Measurements from ENCODE around the gene C19orf85. TPM values are rescaled to one million over a fixed set of nuclear protein-coding genes. Genes with fewer than 3 reads are reported as not detected.

The C19orf85 gene
- total and polyA plus RNA-seq, 2 experiments from 2014 or later = 1.7 to 3.4 TPM

- TF ChIP-seq REST (IDR thresholded peaks at IDR 0.05; ENCODE audit: unreplicated experiment) = no peak
- TF ChIP-seq EZH2 (IDR thresholded peaks at IDR 0.05; ENCODE audit: low read depth, unreplicated experiment) = no peak
- TF ChIP-seq CREB1 (CRISPR knock-in tag; IDR thresholded peaks at IDR 0.05; ENCODE audit: low read depth) = no peak
- TF ChIP-seq, protein P1, sequence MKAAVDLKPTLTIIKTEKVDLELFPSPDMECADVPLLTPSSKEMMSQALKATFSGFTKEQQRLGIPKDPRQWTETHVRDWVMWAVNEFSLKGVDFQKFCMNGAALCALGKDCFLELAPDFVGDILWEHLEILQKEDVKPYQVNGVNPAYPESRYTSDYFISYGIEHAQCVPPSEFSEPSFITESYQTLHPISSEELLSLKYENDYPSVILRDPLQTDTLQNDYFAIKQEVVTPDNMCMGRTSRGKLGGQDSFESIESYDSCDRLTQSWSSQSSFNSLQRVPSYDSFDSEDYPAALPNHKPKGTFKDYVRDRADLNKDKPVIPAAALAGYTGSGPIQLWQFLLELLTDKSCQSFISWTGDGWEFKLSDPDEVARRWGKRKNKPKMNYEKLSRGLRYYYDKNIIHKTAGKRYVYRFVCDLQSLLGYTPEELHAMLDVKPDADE (IDR thresholded peaks at IDR 0.05) = no peak
- no peak for TF ChIP-seq JUNB (IDR thresholded peaks at IDR 0.05; ENCODE audit: unreplicated experiment)
- TF ChIP-seq, protein P2, sequence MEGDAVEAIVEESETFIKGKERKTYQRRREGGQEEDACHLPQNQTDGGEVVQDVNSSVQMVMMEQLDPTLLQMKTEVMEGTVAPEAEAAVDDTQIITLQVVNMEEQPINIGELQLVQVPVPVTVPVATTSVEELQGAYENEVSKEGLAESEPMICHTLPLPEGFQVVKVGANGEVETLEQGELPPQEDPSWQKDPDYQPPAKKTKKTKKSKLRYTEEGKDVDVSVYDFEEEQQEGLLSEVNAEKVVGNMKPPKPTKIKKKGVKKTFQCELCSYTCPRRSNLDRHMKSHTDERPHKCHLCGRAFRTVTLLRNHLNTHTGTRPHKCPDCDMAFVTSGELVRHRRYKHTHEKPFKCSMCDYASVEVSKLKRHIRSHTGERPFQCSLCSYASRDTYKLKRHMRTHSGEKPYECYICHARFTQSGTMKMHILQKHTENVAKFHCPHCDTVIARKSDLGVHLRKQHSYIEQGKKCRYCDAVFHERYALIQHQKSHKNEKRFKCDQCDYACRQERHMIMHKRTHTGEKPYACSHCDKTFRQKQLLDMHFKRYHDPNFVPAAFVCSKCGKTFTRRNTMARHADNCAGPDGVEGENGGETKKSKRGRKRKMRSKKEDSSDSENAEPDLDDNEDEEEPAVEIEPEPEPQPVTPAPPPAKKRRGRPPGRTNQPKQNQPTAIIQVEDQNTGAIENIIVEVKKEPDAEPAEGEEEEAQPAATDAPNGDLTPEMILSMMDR (conservative IDR thresholded peaks at IDR 0.05; ENCODE audit: low read depth in 2 of 2) = no peak
- no peak for TF ChIP-seq ZNF114 (CRISPR knock-in tag; IDR thresholded peaks at IDR 0.05)
- no peak for TF ChIP-seq STAT1 (IDR thresholded peaks at IDR 0.05; ENCODE audit: unreplicated experiment)
Observed at GRCh38 chr19:55482967-55483705, 18.6 kb upstream of the C19orf85 start (continued).

DNA sequence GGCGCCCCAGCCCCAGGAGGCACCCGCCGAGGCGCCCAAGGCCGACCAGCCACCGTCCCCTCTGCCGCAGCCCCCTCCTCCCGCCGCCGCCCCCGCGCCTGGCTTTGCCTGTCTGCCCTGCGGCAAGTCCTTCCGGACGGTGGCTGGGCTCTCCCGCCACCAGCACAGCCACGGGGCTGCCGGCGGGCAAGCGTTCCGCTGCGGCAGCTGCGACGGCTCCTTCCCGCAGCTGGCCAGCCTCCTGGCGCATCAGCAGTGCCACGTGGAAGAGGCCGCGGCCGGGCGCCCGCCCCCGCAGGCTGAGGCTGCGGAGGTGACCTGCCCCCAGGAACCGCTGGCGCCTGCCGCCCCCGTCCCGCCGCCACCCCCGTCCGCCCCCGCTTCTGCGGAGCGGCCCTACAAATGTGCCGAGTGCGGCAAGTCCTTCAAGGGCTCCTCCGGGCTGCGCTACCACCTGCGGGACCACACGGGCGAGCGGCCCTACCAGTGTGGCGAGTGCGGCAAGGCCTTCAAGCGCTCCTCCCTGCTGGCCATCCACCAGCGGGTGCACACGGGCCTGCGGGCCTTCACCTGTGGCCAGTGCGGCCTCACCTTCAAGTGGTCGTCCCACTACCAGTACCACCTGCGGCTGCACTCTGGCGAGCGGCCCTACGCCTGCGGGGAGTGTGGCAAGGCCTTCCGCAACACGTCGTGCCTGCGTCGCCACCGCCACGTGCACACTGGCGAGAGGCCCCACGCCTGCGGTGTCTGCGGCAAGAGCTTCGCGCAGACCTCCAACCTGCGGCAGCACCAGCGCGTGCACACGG is 17.8 kb upstream of the C19orf85 start:
- H3K4me1 Mint-ChIP-seq = peaks cover 39% of the 10 kb centered on the region
- Histone ChIP-seq H3F3A (replicated peaks; ENCODE audit: low read depth) (peaks cover 18% of the 10 kb centered on the region), H2AFZ (no peak overlapping the region), H4K20me1 (replicated peaks; ENCODE audit: insufficient read depth) (no peaks in the 10 kb centered on the region), H3K27ac (ENCODE audit: low read depth) (no peak overlapping the region), H3K36me3 (ENCODE audit: insufficient read depth) (no peaks in the 10 kb centered on the region), H3K27me3 (ENCODE audit: insufficient read depth) (no peaks in the 10 kb centered on the region), H3K4me2 (peak overlapping the region; percentile 66; the same call in 1 of the 2 replicates), H3K4me3 (peak overlapping the region; percentile 44; the same call in 1 of the 2 replicates), H3K79me2 (replicated peaks; ENCODE audit: insufficient read depth) (peaks cover 6% of the 10 kb centered on the region), H3K9me2 (ENCODE audit: insufficient read depth) (no peaks in the 10 kb centered on the region), H3K4me1 (ENCODE audit: insufficient read depth) (peaks cover 16% of the 10 kb centered on the region; the same call in 1 of the 2 replicates)
- TF ChIP-seq NANOG (IDR thresholded peaks at IDR 0.05; ENCODE audit: borderline replicate concordance) (no peak), EZH2phosphoT487 (IDR thresholded peaks at IDR 0.05; ENCODE audit: unreplicated experiment) (no peak), ZNF114 (CRISPR knock-in tag; IDR thresholded peaks at IDR 0.05) (no peak), REST (IDR thresholded peaks at IDR 0.05; ENCODE audit: unreplicated experiment) (no peak), POLR2AphosphoS5 (IDR thresholded peaks at IDR 0.05; ENCODE audit: low read depth) (no peak)
- DNase-seq (ENCODE audit: low spot score) (peak; percentile 64), ATAC-seq (peak; percentile 5)
- H3K4me3 Mint-ChIP-seq = no peak overlapping the region
- no peak overlapping the region for H3K27ac Mint-ChIP-seq
- H3K36me3 Mint-ChIP-seq (ENCODE audit: low read depth) = peaks cover 9% of the 10 kb centered on the region; the same call in 2 of the 3 replicates
- H3K27me3 Mint-ChIP-seq (ENCODE audit: insufficient read depth, low read depth, poor library complexity) = peaks cover 15% of the 10 kb centered on the region
- H3K9me3 Mint-ChIP-seq = peaks cover 3% of the 10 kb centered on the region; the same call in 2 of the 3 replicates
